HG02623 (cell line): Measurements from ENCODE around the gene IL2RA.
"Not testable (repeated sequence)": the region's sequence is repeated elsewhere in the genome, so short reads cannot be mapped to it uniquely, and the experiment has no call there.

ENCODE experiments used
- ATAC-seq: cut with Tn5 transposase; IDR thresholded peaks from one replicate; pipeline ENCODE4 v1.9.1; 2021; ENCODE audit warnings: moderate library complexity; ENCODE audit not compliant: unreplicated experiment

IL2RA gene

GRCh38 chr10:6083523-6084475 is 21.6 kb upstream of the IL2RA start:
- no peak for ATAC-seq

- ATAC-seq, result no peak
Observed at GRCh38 chr10:6082496-6083395, 20.6 kb upstream of the IL2RA start.

- no peak for ATAC-seq
Observed at GRCh38 chr10:6080417-6080973, 18.3 kb upstream of the IL2RA start.

- no peak for ATAC-seq
Observed at GRCh38 chr10:6079044-6079443, 16.9 kb upstream of the IL2RA start.

GRCh38 chr10:6077071-6077675 is 15.0 kb upstream of the IL2RA start:
- ATAC-seq, result no peak

GRCh38 chr10:6074489-6075301 is 12.5 kb upstream of the IL2RA start:
- ATAC-seq, result no peak

GRCh38 chr10:6072215-6072934 is 10.2 kb upstream of the IL2RA start:
- peak; percentile 59 for ATAC-seq

- peak; percentile 14 for ATAC-seq
Observed at GRCh38 chr10:6071181-6072175, 9.3 kb upstream of the IL2RA start.

GRCh38 chr10:6070660-6071059 is 8.5 kb upstream of the IL2RA start:
- no peak for ATAC-seq

- ATAC-seq, result no peak
Observed at GRCh38 chr10:6069081-6069931, 7.1 kb upstream of the IL2RA start.

- peak; percentile 36 for ATAC-seq
Observed at GRCh38 chr10:6068422-6068821, 6.3 kb upstream of the IL2RA start.

GRCh38 chr10:6068006-6068405 is 5.8 kb upstream of the IL2RA start:
- ATAC-seq, result no peak

- no peak for ATAC-seq
Observed at GRCh38 chr10:6067457-6067856, 5.3 kb upstream of the IL2RA start.

GRCh38 chr10:6065835-6066234 is 3.7 kb upstream of the IL2RA start:
- ATAC-seq, result no peak

GRCh38 chr10:6065406-6065805 is 3.2 kb upstream of the IL2RA start:
- ATAC-seq, result no peak

- ATAC-seq, result not testable (repeated sequence)
Observed at GRCh38 chr10:6064726-6065125, 2.6 kb upstream of the IL2RA start.

- ATAC-seq, result no peak
Observed at GRCh38 chr10:6064119-6064518, 2.0 kb upstream of the IL2RA start.
